Liver (tissue), 9 donors: ENCODE measurements around the gene DDN. TPM values are rescaled to one million over a fixed set of nuclear protein-coding genes. Genes with fewer than 3 reads are reported as not detected.

Source experiments
- DNase-seq: peaks from one replicate; pipeline ENCODE4 v3.0.0-alpha.2; 2017; ENCODE audit warnings: low spot score
- H3K27ac ChIP-seq, 2 donors: one replicate each; pipeline ENCODE4 v1.7.0; 2013; ENCODE audit warnings: inconsistent platforms in 2 of 2, low read length in 2 of 2, control low read depth in 1 of 2, low read depth in 1 of 2, mild to moderate bottlenecking in 1 of 2
- H3K27me3 ChIP-seq, 4 donors: one replicate each; pipeline versions ENCODE4 v1.6.1 to v1.7.0; 2013; ENCODE audit warnings: low read length in 3 of 4, inconsistent platforms in 1 of 4, mild to moderate bottlenecking in 1 of 4, moderate library complexity in 1 of 4; ENCODE audit not compliant: control insufficient read depth in 4 of 4, insufficient read depth in 4 of 4
- H3K36me3 ChIP-seq, 4 donors: one replicate each; pipeline versions ENCODE4 v1.6.1 to v1.7.0; 2013; ENCODE audit warnings: low read length in 3 of 4, mild to moderate bottlenecking in 3 of 4, low read depth in 1 of 4, moderate library complexity in 1 of 4; ENCODE audit not compliant: control insufficient read depth in 4 of 4, insufficient read depth in 3 of 4
- H3K4me1 ChIP-seq, 4 donors: one replicate each; pipeline versions ENCODE4 v1.6.1 to v1.7.0; 2013; ENCODE audit warnings: low read length in 3 of 4, mild to moderate bottlenecking in 3 of 4, moderate library complexity in 1 of 4; ENCODE audit not compliant: control insufficient read depth in 4 of 4, insufficient read depth in 4 of 4
- H3K4me3 ChIP-seq, 3 donors: one replicate each; pipeline versions ENCODE4 v1.6.1 to v1.7.0; 2013; ENCODE audit warnings: low read length in 3 of 3, control low read depth in 1 of 3, low read depth in 1 of 3, mild to moderate bottlenecking in 1 of 3
- H3K9ac ChIP-seq, 2 donors: one replicate each; pipeline ENCODE4 v1.7.0; 2013; ENCODE audit warnings: low read length in 2 of 2, mild to moderate bottlenecking in 2 of 2, moderate library complexity in 2 of 2, control low read depth in 1 of 2, low read depth in 1 of 2
- H3K9me3 ChIP-seq, 4 donors: one replicate each; pipeline versions ENCODE4 v1.6.1 to v1.7.0; 2013; ENCODE audit warnings: low read length in 3 of 4; ENCODE audit not compliant: control insufficient read depth in 4 of 4
- ATF3 ChIP-seq: IDR thresholded peaks from 2 replicates; pipeline ENCODE4 v1.6.1; 2016; ENCODE audit warnings: antibody characterized with exemption
- CTCF ChIP-seq: fragments of 150-350 bp; IDR thresholded peaks from 2 replicates; pipeline ENCODE4 v1.5.1; 2017; ENCODE audit warnings: improper control_type of control experiment, low read depth, low read length; ENCODE audit not compliant: missing input control
- EGR1 ChIP-seq, 2 donors: IDR thresholded peaks; 2 replicates each; pipeline ENCODE4 v1.6.1; 2016 to 2018; ENCODE audit warnings: antibody characterized with exemption in 2 of 2, low read depth in 2 of 2
- FOXA1 ChIP-seq: IDR thresholded peaks from 2 replicates; pipeline ENCODE4 v1.6.1; 2016; ENCODE audit warnings: antibody characterized with exemption
- FOXA2 ChIP-seq: IDR thresholded peaks from 2 replicates; pipeline ENCODE4 v1.6.1; 2016; ENCODE audit warnings: antibody characterized with exemption
- GABPA ChIP-seq, 2 donors: IDR thresholded peaks in 1 of 2; conservative IDR thresholded peaks in 1 of 2; 2 replicates each; pipeline ENCODE4 v1.6.1; 2016; ENCODE audit warnings: antibody characterized with exemption in 2 of 2, mild to moderate bottlenecking in 1 of 2, moderate library complexity in 1 of 2
- HNF4A ChIP-seq, 2 donors: conservative IDR thresholded peaks; 2 replicates each; pipeline ENCODE4 v1.6.1; 2016; ENCODE audit warnings: antibody characterized with exemption in 2 of 2, mild to moderate bottlenecking in 2 of 2
- HNF4G ChIP-seq: IDR thresholded peaks from 2 replicates; pipeline ENCODE4 v1.6.1; 2016; ENCODE audit warnings: antibody characterized with exemption
- JUND ChIP-seq, 2 donors: IDR thresholded peaks; 2 replicates each; pipeline ENCODE4 v1.6.1; 2016; ENCODE audit warnings: antibody characterized with exemption in 2 of 2
- NR2F2 ChIP-seq: IDR thresholded peaks from 2 replicates; pipeline ENCODE4 v1.6.1; 2016; ENCODE audit warnings: antibody characterized with exemption
- RAD21 ChIP-seq, 2 donors: IDR thresholded peaks; 2 replicates each; pipeline ENCODE4 v1.6.1; 2016; ENCODE audit warnings: antibody characterized with exemption in 2 of 2, mild to moderate bottlenecking in 2 of 2
- REST ChIP-seq: IDR thresholded peaks from 2 replicates; pipeline ENCODE4 v1.6.1; 2016; ENCODE audit warnings: antibody characterized with exemption, mild to moderate bottlenecking
- RXRA ChIP-seq, 2 donors: IDR thresholded peaks; 2 replicates each; pipeline ENCODE4 v1.6.1; 2017 to 2018; ENCODE audit warnings: antibody characterized with exemption in 2 of 2, mild to moderate bottlenecking in 1 of 2
- SP1 ChIP-seq: IDR thresholded peaks from 2 replicates; pipeline ENCODE4 v1.6.1; 2018; ENCODE audit warnings: antibody characterized with exemption, mild to moderate bottlenecking
- TAF1 ChIP-seq: conservative IDR thresholded peaks from 2 replicates; pipeline ENCODE4 v1.6.1; 2016; ENCODE audit warnings: antibody characterized with exemption, mild to moderate bottlenecking
- ZBTB33 ChIP-seq: IDR thresholded peaks from 2 replicates; pipeline ENCODE4 v1.6.1; 2016; ENCODE audit warnings: antibody characterized with exemption
- WGBS: extraction: QIAGEN DNeasy Blood & Tissue Kit; methylation state at CpG from one replicate; pipeline ENCODE4 v1.1.7; 2013; 5-methylcytosine and 5-hydroxymethylcytosine counted together
- polyA plus RNA-seq, 2 donors: library from polyadenylated mRNA; stranded (reverse) in 1 of 2; unstranded in 1 of 2; fragments of 200-250 nt in 1 of 2; fragments of >200 nt in 1 of 2; fragmentation: Nextera tagmentation in 1 of 2; extraction: Ambion mirVana in 1 of 2; gene quantifications; one replicate each; pipeline versions ENCODE4 v1.2.1 to v1.2.3, GENCODE V29; 2013 to 2015
- total RNA-seq, 2 donors: library from RNA; depleted of rRNA; stranded (reverse); fragments of >200 nt; gene quantifications; one replicate each; pipeline ENCODE4 v1.2.3, GENCODE V29; 2014
- TF ChIP-seq, protein P1 (sequence below): IDR thresholded peaks from 2 replicates; pipeline ENCODE4 v1.6.1; 2016; ENCODE audit warnings: antibody characterized with exemption
- donor health status: healthy.
- donor health status: healthy.
- donor health status: healthy.
- donor health status: healthy.
- donor health status: healthy.

Gene DDN
- total and polyA plus RNA-seq, 4 donors = 0.09 TPM; not detected in 3

- Histone ChIP-seq H3K4me1 (peaks cover 4 to 16% (median 9%) of the 10 kb centered on the region in 4 donors), H3K9me3 (no peaks in the 10 kb centered on the region), H3K36me3 (peaks cover 15 to 50% (median 44%) of the 10 kb centered on the region in 4 donors), H3K27me3 (no peaks in the 10 kb centered on the region), H3K27ac (no peak overlapping the region), H3K4me3 (no peak overlapping the region), H3K9ac (no peak overlapping the region)
- 90% methylated on average over 11 of the region's 11 CpGs for WGBS
- TF ChIP-seq FOXA2 (no peak), ATF3 (no peak), JUND (IDR thresholded peaks at IDR 0.05) (no peak), SP1 (no peak), RAD21 (IDR thresholded peaks at IDR 0.05) (no peak), EGR1 (IDR thresholded peaks at IDR 0.05; ENCODE audit: low read depth in 2 of 2) (no peak), RXRA (IDR thresholded peaks at IDR 0.05) (no peak), REST (no peak), HNF4G (no peak), HNF4A (conservative IDR thresholded peaks at IDR 0.05) (no peak), ZBTB33 (no peak), NR2F2 (no peak), FOXA1 (no peak), TAF1 (no peak), GABPA (IDR thresholded peaks at IDR 0.05 in 1 of 2, conservative IDR thresholded peaks at IDR 0.05 in 1 of 2) (no peak), CTCF (no peak)
- TF ChIP-seq, protein P1, sequence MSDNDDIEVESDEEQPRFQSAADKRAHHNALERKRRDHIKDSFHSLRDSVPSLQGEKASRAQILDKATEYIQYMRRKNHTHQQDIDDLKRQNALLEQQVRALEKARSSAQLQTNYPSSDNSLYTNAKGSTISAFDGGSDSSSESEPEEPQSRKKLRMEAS = no peak
- DNase-seq = no peak
These were observed 22.2 kb upstream of the DDN start for GRCh38 chr12:49021292-49021915.
